Measurements from ENCODE around the gene ERO1B.

DNA sequence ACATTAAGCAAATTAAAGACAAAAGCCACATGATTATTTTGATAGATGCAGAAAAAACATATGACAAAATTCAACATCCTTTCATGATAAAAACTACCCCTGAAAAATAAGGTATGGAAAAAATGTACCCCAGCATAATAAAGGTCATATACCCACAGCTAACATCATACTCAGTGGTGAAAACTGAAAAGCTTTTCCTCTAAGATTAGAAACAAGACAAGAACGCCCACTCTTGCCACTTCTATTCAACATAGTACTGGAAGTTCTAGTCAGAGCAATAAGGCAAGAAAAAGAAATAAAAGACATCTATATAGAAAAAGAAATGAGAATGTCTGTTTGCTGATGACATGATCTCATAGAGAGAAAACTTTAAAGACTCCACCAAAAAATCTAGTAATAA lies 20.7 kb downstream of the ERO1B start:
- TF ChIP-seq, protein P1, sequence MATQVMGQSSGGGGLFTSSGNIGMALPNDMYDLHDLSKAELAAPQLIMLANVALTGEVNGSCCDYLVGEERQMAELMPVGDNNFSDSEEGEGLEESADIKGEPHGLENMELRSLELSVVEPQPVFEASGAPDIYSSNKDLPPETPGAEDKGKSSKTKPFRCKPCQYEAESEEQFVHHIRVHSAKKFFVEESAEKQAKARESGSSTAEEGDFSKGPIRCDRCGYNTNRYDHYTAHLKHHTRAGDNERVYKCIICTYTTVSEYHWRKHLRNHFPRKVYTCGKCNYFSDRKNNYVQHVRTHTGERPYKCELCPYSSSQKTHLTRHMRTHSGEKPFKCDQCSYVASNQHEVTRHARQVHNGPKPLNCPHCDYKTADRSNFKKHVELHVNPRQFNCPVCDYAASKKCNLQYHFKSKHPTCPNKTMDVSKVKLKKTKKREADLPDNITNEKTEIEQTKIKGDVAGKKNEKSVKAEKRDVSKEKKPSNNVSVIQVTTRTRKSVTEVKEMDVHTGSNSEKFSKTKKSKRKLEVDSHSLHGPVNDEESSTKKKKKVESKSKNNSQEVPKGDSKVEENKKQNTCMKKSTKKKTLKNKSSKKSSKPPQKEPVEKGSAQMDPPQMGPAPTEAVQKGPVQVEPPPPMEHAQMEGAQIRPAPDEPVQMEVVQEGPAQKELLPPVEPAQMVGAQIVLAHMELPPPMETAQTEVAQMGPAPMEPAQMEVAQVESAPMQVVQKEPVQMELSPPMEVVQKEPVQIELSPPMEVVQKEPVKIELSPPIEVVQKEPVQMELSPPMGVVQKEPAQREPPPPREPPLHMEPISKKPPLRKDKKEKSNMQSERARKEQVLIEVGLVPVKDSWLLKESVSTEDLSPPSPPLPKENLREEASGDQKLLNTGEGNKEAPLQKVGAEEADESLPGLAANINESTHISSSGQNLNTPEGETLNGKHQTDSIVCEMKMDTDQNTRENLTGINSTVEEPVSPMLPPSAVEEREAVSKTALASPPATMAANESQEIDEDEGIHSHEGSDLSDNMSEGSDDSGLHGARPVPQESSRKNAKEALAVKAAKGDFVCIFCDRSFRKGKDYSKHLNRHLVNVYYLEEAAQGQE (IDR thresholded peaks at IDR 0.05; ENCODE audit: low read depth) = no peak
- TF ChIP-seq YY1 (IDR thresholded peaks at IDR 0.05; ENCODE audit: low read depth) = no peak
- no peak for TF ChIP-seq TAF1 (IDR thresholded peaks at IDR 0.05; ENCODE audit: low read depth)
- no peak for TF ChIP-seq RAD21 (IDR thresholded peaks at IDR 0.05; ENCODE audit: low read depth)
- no peak for TF ChIP-seq EP300 (IDR thresholded peaks at IDR 0.05; ENCODE audit: borderline replicate concordance)
- TF ChIP-seq MAX (IDR thresholded peaks at IDR 0.05) = no peak
- TF ChIP-seq CREB1 (IDR thresholded peaks at IDR 0.05; ENCODE audit: low read depth) = no peak
- no peak for TF ChIP-seq CEBPB (IDR thresholded peaks at IDR 0.05)
- TF ChIP-seq TCF12 (IDR thresholded peaks at IDR 0.05; ENCODE audit: low read depth) = no peak

Data from Ishikawa (cell line).